Muscle of arm (tissue), 12 donors: Measurements from ENCODE around the gene PITX3. TPM values are rescaled to one million over a fixed set of nuclear protein-coding genes. Genes with fewer than 3 reads are reported as not detected.

ENCODE experiments used
- DNase-seq: peaks from one replicate; pipeline ENCODE4 v3.0.0-alpha.2; 2013
- polyA plus RNA-seq, 12 donors: library from polyadenylated mRNA; unstranded; fragments of 120-200 nt; gene quantifications; one replicate each; pipeline ENCODE4 v1.2.1, GENCODE V29; 2013; ENCODE audit not compliant: insufficient read length in 12 of 12

PITX3 gene
- polyA plus RNA-seq, 12 donors = 7.0 to 26.2 (median 12.8) TPM; not detected in 1

DNA sequence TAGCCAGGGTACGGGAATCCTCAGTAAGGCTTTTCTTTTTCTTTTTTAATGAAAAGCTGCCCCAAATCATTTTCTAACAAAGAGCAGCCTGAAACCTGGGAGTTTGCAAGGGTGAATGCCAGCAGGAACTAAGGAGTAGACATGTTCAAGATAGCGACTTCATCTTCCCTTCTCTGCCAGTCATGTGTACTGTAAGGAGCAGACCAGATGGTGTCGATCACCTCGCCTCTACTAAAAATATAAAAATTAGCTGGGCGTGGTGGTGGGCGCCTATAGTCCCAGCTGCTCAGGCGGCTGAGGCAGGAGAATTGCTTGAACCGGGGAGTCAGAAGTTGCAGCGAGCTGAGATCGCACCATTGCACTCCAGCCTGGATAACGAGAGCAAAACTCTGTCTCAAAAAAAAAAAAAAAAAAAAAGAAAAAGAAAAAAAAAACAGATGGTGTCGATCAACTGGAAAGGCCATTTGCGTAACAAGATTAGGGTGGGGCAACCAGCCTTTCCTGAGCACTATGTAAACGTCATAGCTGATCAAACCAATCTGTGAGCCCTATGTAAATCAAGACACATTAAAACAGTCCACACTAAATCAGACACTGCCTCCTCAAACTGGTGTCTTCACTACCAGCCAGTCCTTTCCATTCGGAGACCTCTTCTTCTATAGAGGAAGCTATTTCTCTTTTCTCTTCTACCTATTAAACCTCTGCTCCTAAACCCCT lies 55.3 kb downstream of the PITX3 start:
- no peak for DNase-seq

DNA sequence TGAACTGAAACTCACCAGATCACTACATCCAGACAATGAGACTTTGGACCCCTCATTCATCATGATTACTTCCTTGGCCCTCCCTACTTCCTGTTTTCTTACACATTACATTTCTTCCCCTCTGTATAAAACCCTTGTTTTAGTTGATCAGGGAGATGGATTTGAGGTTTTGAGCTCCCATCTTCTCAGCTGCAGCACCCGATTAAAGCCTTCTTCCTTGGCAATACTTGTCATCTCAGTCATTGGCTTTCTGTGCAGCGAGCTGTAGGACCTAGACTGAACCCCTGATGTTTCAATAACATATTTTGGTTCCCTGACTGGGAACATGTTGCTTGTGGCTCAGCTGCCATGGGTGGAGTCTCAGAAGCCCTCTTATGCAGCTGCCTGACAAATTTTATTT lies 56.0 kb downstream of the PITX3 start:
- no peak for DNase-seq

DNA sequence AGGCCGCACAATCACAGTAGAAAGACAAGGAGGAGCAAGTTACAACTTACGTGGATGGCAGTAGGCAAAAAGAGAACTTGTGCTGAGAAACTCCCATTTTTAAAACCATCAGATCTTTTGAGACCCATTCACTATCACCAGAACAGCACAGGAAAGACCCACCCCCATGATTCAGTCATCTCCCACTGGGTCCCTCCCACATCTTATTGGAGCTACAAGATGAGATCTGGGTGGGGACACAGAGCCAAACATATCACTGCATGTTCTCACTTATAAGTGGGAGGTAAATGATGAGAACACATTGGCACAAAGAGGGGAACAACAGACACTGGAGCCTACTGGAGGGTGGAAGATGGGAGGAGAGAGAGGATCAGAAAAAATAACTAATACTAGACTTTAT lies 56.7 kb downstream of the PITX3 start:
- DNase-seq = no peak

Other genes starting within 250 kb of the PITX3 start
- gene ARMH3, start 185.3 kb downstream of the PITX3 start, polyA plus RNA-seq = 10 to 100 TPM in 10 of 12 donors, 1 to 10 TPM in 1, not detected in 1; 8.9 to 17.3 (median 14.3) TPM
- 10 to 100 TPM in 2 of 12 donors, 1 to 10 TPM in 9, not detected in 1; 5.8 to 14.5 (median 7.9) TPM for gene HPS6, start 176.2 kb downstream of the PITX3 start, polyA plus RNA-seq
- gene LDB1, start 121.1 kb downstream of the PITX3 start, polyA plus RNA-seq = 100 to 1,000 TPM in 1 of 12 donors, 10 to 100 TPM in 10, not detected in 1; 60.2 to 147 (median 78.2) TPM
- 10 to 100 TPM in 11 of 12 donors, not detected in 1; 18.3 to 37.3 (median 29.7) TPM for gene PPRC1, start 108.5 kb downstream of the PITX3 start, polyA plus RNA-seq
- 100 to 1,000 TPM in 2 of 12 donors, 10 to 100 TPM in 9, not detected in 1; 63.0 to 104 (median 71.7) TPM for gene NOLC1, start 89.1 kb downstream of the PITX3 start, polyA plus RNA-seq
- gene ELOVL3, start 15.2 kb downstream of the PITX3 start, polyA plus RNA-seq = 1 to 10 TPM in 1 of 12 donors, under 1 TPM in 9, not detected in 2; 0.39 to 1.3 (median 0.58) TPM
- 10 to 100 TPM in 11 of 12 donors, not detected in 1; 29.2 to 56.2 (median 50.1) TPM for gene GBF1, start 4.0 kb upstream of the PITX3 start, polyA plus RNA-seq
- gene NFKB2, start 154.2 kb upstream of the PITX3 start, polyA plus RNA-seq = 10 to 100 TPM in 11 of 12 donors, not detected in 1; 11.2 to 29.2 (median 14.8) TPM
- gene PSD, start 177.3 kb upstream of the PITX3 start, polyA plus RNA-seq = 10 to 100 TPM in 2 of 12 donors, 1 to 10 TPM in 9, not detected in 1; 2.6 to 25.8 (median 5.0) TPM
- 1 to 10 TPM in 10 of 12 donors, not detected in 2; 2.6 to 7.2 (median 3.9) TPM for gene FBXL15, start 179.3 kb upstream of the PITX3 start, polyA plus RNA-seq
- 10 to 100 TPM in 11 of 12 donors, not detected in 1; 35.7 to 58.9 (median 51.1) TPM for gene CUEDC2, start 191.1 kb upstream of the PITX3 start, polyA plus RNA-seq
- under 1 TPM in 6 of 12 donors, not detected in 6; 0.11 to 0.39 (median 0.18) TPM for gene C10orf95, start 210.0 kb upstream of the PITX3 start, polyA plus RNA-seq